GM13977 (cell line): ENCODE results near the gene CYRIA.

Experiments
- DNase-seq: peaks from one replicate; pipeline ENCODE4 v3.0.0; 2012; ENCODE audit warnings: low spot score
- CTCF ChIP-seq: IDR thresholded peaks from 2 replicates; pipeline ENCODE4 v1.5.1; 2012; ENCODE audit warnings: mild to moderate bottlenecking, control low read depth; ENCODE audit not compliant: insufficient read depth; ENCODE audit errors: extremely low read depth, missing control alignments
- in situ Hi-C: fragments of 300-500 bp; cut with MboI; formaldehyde crosslinking; loops from one replicate; pipeline ENCODE4 v1.12.0; 2022; ENCODE audit warnings: low sequenced_read_pairs, low pct_unique_long_range_greater_than_20kb, mixed read lengths, inconsistent platforms; ENCODE audit not compliant: unreplicated experiment

CYRIA gene

GRCh38 chr2:16665748-16666448 lies at the start of gene CYRIA:
Gene CYRIA, minus strand, starts transcription at chr2:16665834. Its CDS starts 77,715 bp downstream, at chr2:16588119.
- no peak for TF ChIP-seq CTCF
- in situ Hi-C loops = no loop called here
- DNase-seq = peak; percentile 83

GRCh38 chr2:16713011-16713423 lies 47.4 kb upstream of the CYRIA start:
- TF ChIP-seq CTCF = no peak
- peak; percentile 35 for DNase-seq
- in situ Hi-C loops = no loop called here

GRCh38 chr2:16709769-16710168 lies 44.1 kb upstream of the CYRIA start:
- DNase-seq = no peak
- in situ Hi-C loops = no loop called here
- TF ChIP-seq CTCF = no peak

- TF ChIP-seq CTCF = no peak
- in situ Hi-C loops = no loop called here
These were observed 42.5 kb upstream of the CYRIA start for GRCh38 chr2:16708173-16708572.

GRCh38 chr2:16707014-16707623 lies 41.5 kb upstream of the CYRIA start:
- in situ Hi-C loops = no loop called here
- TF ChIP-seq CTCF = no peak
- DNase-seq = no peak

More at GRCh38 chr2:16708173-16708572, 42.5 kb upstream of the CYRIA start:
- no peak for DNase-seq

GRCh38 chr2:16700551-16701259 lies 35.1 kb upstream of the CYRIA start:
- TF ChIP-seq CTCF = no peak
- in situ Hi-C loops = no loop called here
- DNase-seq = no peak
